ENCODE results near the gene ATP2B2.

ATP2B2 gene

GRCh38 chr3:10370429-10370828, 135.0 kb downstream of the ATP2B2 start:
- in situ Hi-C loops (cut with MboI; ENCODE audit: low sequenced_read_pairs): no loop called here

GRCh38 chr3:10368512-10368911, 136.9 kb downstream of the ATP2B2 start:
- in situ Hi-C loops (cut with MboI; ENCODE audit: low sequenced_read_pairs): no loop called here

- in situ Hi-C loops (cut with MboI; ENCODE audit: low sequenced_read_pairs): no loop called here
These were observed 137.9 kb downstream of the ATP2B2 start for GRCh38 chr3:10367506-10367905.

GRCh38 chr3:10366651-10367101, 138.7 kb downstream of the ATP2B2 start:
- in situ Hi-C loops (cut with MboI; ENCODE audit: low sequenced_read_pairs): no loop called here

GRCh38 chr3:10365791-10366190, 139.6 kb downstream of the ATP2B2 start:
- in situ Hi-C loops (cut with MboI; ENCODE audit: low sequenced_read_pairs): no loop called here

DNA sequence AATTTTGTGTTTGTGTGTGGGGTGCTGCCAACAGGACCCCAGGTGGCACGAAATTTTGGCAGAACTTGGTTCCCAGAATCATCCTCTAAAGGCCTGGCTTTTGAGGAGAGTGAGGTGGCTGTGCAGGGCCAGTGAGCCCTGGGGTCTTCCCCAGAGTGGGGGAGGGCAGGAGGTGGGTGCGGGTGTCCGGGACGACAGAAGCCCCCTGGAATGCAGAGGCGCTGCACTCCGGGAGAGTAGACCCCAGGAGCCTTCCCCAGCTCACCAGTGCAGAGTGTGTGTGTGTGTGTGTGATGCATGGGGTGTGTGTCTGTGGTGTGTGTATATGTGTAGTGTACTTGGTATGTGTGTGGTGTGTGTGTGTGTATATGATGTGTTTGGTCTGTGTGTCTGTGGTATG, 140.1 kb downstream of the ATP2B2 start:
- in situ Hi-C loops (cut with MboI; ENCODE audit: low sequenced_read_pairs): no loop called here

DNA sequence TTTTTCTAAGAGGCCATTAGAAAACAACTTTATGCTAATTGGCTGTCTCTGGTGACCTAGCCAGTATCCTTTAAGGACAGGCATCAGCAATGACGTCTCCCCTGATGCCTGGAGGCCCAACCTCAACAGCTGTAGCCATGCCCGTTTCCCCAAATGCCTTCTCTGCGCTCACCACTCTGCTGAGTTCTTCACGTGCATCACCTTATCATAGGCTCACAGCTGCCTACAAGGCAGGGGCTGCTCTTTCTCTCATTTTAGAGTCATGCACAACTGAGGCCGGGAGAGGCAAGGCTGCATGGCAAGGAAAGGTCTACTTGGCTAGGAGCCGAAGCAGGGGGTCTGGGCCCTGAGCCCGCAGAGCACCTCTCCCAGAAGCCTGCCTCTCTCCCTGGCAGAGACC, 140.6 kb downstream of the ATP2B2 start:
- in situ Hi-C loops (cut with MboI; ENCODE audit: low sequenced_read_pairs): no loop called here

GRCh38 chr3:10363935-10364334, 141.5 kb downstream of the ATP2B2 start:
- in situ Hi-C loops (cut with MboI; ENCODE audit: low sequenced_read_pairs): no loop called here

DNA sequence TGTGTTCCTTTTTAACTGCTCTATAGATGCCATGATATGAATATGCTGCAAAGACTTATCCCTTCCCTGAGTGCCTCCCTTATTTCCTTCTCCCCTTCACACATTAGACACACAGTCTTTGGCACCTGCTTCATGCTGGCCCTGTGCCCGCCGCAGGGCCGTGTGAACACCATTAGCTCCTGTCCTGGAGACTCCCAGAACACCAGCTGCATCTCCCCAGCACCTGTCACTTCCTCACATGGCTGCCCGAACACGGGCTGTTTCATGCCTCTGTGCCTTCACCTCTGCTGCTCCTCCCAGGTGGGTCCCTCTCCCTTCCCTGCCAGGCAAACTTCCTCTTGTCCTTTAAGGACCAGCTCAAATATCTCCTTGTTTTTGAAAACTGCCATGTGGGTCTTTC, 144.0 kb downstream of the ATP2B2 start:
- in situ Hi-C loops (cut with MboI; ENCODE audit: low sequenced_read_pairs): no loop called here

- in situ Hi-C loops (cut with MboI; ENCODE audit: low sequenced_read_pairs): no loop called here
These were observed 144.9 kb downstream of the ATP2B2 start for GRCh38 chr3:10360478-10360877.

DNA sequence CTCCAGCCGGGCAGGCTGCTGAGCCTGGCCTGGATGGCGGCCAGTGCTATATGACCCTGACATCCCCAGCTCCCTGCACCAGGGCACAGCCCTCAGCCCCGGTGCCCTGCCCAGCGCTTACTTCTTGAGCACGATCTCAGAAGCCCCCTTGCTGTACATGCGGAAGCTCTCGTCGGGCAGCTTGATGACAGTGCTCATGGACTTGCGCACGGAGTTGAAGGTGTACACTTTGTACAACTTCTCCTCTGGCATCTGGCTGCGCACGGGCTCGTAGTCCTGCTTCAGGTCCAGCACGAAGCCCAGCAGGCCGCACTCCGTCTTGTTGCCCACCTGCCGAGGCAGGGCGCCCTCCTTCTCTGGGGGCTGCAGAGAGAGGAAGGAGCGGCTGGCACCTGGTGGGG, 145.6 kb downstream of the ATP2B2 start:
- in situ Hi-C loops (cut with MboI; ENCODE audit: low sequenced_read_pairs): no loop called here

- in situ Hi-C loops (cut with MboI; ENCODE audit: low sequenced_read_pairs): no loop called here
These were observed 146.9 kb downstream of the ATP2B2 start for GRCh38 chr3:10358309-10358980.

DNA sequence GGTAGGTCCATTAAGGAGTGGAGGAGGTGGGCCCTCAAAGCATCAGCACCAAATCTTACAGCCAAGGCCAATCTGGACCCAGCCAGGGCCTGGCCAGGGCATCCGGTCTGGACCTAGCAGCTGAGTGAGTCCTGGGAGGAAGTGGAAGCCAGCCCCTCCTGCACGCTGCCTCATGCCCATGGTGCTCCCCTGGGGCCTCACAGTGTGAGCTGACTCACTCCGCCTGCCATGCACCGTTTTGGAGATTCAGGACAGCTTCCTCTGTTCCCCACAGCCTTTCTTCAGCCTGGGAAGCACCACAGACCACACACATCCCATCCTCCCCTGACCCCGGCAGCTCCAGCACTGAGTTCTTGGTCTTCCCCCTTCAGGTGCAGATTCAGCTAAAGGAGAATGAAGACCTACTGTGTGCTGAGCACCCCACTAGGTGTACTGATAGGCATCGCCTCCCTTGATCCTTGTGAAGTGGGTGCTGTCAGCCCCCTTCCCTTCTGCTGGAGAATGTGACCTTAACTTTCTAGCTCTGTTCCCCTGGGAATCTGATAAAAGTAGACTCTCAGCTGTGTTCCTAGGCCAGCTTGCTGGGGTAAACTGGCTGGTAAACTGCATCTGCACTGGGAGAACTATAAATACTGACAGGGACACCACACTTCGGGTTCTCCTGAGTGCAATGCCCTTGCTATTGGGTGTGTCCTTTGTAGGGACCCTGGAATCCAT, 147.6 kb downstream of the ATP2B2 start:
- in situ Hi-C loops (cut with MboI; ENCODE audit: low sequenced_read_pairs): no loop called here

GRCh38 chr3:10357095-10357494, 148.3 kb downstream of the ATP2B2 start:
- in situ Hi-C loops (cut with MboI; ENCODE audit: low sequenced_read_pairs): no loop called here

DNA sequence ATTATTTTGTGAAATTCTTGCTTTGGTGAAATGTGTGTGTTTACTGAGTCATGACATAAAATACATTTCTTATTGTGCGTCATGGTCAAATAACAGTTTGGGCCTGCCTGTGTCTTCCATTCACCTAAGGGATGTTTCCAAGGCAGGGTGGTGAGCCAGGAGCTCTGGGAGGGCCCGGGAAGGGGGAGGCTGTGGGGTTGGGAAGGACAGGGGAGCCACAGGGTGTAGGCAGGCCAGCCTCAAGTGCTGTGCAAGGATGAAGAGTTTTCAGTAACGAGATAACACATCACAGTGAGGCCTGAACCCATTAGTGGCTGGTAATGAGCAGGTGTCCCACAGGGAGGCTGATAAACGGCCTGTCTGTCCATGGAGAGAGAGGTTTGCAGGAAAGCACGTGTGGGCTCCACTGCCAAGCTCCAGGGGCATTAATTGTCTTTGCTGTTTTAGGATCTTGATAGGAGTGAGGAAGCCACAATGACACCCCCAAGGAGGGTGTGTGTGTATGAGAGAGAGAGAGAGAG, 148.9 kb downstream of the ATP2B2 start:
- in situ Hi-C loops (cut with MboI; ENCODE audit: low sequenced_read_pairs): no loop called here

GRCh38 chr3:10354361-10355015, 150.9 kb downstream of the ATP2B2 start:
- in situ Hi-C loops (cut with MboI; ENCODE audit: low sequenced_read_pairs): no loop called here

GRCh38 chr3:10353661-10354360, 151.6 kb downstream of the ATP2B2 start:
- in situ Hi-C loops (cut with MboI; ENCODE audit: low sequenced_read_pairs): no loop called here

- in situ Hi-C loops (cut with MboI; ENCODE audit: low sequenced_read_pairs): no loop called here
These were observed 152.2 kb downstream of the ATP2B2 start for GRCh38 chr3:10353160-10353559.

- in situ Hi-C loops (cut with MboI; ENCODE audit: low sequenced_read_pairs): no loop called here
These were observed 153.1 kb downstream of the ATP2B2 start for GRCh38 chr3:10352146-10352911.

GRCh38 chr3:10351013-10351735, 154.2 kb downstream of the ATP2B2 start:
- in situ Hi-C loops (cut with MboI; ENCODE audit: low sequenced_read_pairs): no loop called here

Data from HL-60/S4 treated with retinoic acid at 250 ng/mL for 4 days and 3 days (cell line).